CD4-positive, alpha-beta T cell treated with Interleukin-10 for 1 hour (primary cell): ENCODE measurements around the gene TSPAN10.

Experiments used
- DNase-seq: peaks from one replicate; pipeline ENCODE4 v3.0.0-alpha.2; 2020

TSPAN10 gene

DNA sequence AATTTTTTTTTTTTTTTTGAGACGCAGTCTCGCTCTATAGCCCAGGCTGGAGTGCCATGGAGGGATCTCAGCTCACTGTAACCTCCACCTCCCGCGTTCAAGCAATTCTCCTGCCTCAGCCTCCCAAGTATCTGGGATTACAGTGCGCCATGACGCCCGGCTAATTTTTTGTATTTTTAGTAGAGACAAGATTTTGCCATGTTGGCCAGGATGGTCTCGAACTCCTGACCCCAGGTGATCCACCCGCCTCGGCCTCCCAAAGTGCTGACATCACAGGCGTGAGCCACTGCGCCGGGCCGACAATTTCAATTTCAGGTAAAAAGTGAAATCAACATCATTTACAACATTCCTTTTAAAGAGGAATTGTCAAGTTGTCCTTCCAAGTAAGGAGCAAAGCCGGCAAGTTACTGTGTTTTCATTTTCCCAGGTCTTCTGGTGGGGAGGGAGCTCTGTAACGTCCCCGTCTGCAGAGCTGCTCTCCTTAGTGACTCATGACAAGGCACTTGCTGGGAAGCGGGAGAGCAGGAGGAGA is 957 bp upstream of the TSPAN10 start:
- DNase-seq, result no peak

DNA sequence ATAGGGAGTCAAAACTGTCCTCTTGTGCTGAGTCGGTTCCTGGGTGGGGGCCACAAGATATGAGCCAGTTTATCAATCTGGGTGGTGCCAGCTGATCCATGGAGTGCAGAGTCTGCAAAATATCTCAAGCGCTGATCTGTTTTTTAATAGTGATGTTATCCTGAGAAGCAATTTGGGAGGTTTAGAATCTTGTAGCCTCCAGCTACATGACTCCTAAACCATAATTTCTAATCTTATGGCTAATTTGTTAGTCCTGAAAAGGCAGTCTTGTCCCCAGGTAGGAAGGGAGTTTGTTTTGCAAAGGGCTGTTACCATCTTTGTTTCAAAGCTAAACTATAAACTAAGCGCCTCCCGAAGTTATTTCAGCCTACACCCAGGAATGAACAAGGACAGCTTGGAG is 1.7 kb downstream of the TSPAN10 start:
- no peak for DNase-seq

DNA sequence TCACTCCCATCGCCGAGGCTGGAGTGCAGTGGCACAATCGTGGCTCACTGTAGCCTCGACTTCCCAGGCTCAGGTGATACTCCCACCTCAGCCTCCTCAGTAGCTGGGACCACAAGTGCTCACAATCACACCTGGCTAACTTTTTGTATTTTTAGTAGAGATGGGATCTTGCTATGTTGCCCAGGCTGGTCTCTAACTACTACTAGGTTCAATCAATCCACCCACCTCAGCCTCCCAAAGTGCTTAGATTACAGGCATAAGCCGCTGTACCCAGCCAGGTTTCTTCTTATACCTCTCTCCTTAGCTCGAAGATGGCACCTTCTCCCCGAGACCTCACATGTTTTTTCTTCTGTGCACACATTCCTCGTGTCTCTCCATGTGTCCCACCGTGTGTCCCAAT is 3.0 kb downstream of the TSPAN10 start:
- DNase-seq, result no peak

DNA sequence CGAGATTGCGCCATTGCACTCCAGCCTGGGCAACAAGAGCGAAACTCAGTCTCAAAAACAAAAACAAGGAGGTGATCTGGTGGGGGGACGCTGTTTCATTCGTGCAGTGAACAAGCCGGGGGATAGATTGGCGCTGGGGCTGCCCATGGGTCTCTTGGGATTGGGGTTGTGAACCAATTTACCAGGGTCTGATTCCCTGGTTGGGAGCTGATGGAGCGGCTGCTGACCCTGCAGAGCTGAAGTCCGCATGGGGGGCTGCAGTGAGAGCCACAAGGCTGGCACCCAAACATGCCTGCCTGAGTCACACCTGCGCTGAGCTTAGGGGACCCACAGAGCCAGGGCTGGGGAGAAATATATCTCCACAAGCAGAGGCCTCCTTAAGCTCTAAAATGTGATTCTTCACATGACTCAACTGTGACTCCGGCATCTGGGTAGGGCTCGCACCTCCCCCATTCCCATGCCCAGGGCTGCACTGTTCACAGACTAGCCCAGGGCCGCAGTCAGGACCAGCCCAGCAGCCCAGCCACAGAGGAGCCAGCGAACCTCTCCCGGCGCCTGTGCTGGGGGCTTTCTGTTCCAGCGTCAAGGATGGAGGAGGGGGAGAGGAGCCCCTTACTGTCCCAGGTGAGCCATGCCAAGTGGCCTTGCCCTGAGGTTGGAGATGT is 5.0 kb downstream of the TSPAN10 start:
- DNase-seq, result no peak

DNA sequence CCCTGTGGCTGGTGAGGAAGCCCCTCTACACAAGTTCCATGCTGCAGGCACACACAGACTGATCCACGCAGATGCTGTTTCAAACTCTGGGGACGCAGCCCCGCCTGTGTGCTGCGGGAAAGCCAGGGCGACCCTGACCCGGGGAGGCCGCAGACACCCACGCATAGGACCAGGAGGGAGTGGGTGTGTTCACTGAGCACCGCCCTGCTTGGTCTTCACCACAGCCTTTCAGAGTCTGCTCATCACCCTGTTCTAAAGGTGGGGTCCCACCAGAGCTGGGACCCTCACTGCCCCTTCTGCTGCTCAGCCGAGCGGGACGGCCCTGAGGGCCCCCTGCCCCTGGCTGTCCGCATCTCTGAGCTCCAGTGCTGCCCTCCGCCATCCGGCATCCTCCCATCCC is 7.5 kb downstream of the TSPAN10 start:
- no peak for DNase-seq

DNA sequence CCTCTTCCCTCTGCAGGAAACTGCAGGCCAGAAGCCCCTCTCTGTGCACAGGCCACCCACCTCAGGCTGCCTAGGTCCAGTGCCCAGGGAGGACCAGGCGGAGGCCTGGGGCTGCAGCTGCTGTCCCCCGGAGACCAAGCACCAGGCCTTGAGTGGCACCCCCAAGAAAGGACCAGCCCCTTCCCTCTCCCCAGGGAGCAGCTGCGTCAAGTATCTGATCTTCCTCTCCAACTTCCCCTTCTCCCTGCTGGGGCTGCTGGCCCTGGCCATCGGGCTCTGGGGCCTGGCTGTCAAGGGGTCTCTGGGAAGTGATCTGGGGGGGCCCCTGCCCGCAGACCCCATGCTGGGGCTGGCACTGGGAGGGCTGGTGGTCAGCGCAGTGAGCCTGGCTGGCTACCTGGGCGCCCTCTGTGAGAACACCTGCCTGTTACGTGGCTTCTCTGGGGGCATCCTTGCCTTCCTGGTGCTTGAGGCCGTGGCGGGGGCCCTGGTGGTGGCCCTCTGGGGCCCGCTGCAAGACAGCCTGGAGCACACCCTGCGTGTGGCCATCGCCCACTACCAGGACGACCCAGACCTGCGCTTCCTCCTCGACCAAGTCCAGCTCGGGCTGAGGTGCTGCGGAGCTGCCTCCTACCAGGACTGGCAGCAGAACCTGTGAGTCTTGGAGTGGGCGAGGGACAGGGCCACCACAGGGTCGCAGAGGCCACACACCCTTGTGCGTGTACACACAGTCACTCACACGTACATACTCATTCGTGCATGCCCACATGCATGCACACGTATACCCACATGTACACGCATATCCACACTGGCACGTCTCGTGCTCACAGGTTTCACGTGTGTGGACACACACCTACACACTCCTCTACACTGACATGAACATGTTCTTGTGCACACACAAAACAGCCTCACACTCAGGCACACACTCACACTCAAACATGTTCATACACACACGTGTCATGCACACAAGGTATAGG is 8.3 kb downstream of the TSPAN10 start:
- DNase-seq, result no peak

DNA sequence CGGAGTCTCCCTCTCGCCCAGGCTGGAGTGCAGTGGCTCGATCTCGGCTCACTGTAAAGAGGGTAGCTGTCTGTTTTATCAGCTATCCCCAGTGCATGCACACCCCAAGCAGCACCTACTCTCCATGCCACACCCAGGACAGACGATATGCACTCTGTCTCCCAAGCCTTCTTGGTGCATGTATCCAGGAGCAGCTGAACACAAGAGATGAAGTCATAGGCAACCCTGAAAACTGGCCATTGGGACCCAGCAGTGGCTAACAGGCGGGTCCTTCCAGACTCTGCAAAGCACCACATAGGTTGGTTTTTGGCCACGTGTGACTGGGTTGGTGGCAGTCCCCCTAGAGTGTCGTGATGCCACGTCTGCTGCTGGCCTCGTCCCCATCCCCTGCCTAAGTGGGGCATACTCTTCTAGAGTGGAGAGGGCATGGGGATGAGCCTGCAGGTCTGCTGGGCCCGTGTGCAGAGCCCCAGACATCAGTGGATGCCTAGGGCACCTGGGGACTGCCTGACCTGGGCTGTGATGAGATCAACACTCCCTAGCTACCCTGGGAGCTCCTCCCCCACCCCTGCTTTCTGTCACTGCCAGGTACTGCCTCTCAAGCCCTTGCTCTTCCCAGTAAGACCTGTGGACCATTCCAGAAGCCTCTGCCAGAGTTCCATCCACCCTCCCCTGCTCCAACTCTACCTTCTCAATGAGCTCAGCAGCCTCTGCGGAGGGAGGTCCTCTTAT is 10.0 kb downstream of the TSPAN10 start:
- DNase-seq, result no peak

DNA sequence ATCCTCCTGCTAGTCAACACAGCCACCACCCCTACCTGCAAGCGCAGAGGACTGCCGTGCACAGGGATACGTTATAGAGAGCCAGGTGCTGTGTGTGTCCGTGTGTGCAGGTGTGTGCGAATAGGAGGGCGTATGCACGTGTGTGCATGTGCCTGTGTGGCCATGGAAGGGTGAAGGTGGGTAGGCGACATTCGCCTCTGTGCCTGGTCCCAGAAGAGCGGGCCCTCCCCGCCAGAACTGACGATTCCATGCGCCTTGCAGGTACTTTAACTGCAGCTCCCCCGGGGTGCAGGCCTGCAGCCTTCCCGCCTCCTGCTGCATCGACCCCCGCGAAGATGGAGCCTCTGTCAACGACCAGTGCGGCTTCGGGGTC is 10.6 kb downstream of the TSPAN10 start:
- DNase-seq, result no peak

DNA sequence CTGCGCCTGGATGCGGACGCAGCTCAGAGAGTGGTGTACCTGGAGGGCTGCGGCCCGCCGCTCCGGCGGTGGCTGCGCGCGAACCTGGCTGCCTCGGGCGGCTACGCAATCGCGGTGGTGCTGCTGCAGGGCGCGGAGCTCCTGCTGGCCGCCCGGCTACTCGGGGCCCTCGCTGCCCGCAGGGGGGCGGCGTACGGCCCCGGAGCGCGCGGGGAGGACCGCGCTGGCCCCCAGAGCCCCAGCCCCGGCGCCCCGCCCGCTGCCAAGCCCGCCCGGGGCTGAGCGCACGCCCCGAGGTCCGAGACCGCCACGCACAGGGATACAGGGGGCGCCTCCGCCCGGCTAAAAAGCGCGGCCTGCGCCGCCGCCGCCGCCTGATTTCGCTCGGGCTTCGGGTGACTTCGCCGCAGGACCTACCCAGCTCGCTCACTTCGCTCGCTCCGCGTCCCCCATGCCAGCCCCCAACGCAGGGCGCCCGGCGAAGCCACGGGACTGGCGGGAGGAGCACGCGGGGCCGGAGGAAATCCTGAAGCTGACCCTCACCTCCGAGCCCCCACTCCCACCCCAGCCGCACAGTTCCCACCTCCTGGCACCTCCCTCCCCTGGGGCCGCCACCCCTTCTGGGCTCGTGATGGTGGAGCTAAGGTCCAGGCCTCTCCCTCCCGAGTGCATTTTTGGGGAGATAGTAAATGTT is 11.2 kb downstream of the TSPAN10 start:
- no peak for DNase-seq

DNA sequence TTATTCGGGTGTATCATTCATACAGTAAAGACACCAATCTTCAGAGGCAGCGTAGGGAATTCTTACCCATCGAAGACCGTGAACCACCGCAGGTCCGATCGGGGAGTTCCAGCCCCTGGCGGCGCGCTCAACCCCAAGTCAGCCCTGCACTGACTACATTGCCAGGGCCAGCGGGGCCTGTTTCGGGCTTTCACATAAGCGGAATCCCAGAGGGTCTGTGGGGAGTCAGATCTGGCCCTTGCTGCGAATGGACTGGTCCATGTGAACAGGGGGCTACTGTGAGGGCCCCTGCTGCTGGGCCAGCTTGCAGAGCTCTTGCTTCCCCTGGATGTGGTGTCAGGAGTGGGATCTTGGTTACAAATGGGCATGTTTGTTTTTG is 11.7 kb downstream of the TSPAN10 start:
- no peak for DNase-seq

DNA sequence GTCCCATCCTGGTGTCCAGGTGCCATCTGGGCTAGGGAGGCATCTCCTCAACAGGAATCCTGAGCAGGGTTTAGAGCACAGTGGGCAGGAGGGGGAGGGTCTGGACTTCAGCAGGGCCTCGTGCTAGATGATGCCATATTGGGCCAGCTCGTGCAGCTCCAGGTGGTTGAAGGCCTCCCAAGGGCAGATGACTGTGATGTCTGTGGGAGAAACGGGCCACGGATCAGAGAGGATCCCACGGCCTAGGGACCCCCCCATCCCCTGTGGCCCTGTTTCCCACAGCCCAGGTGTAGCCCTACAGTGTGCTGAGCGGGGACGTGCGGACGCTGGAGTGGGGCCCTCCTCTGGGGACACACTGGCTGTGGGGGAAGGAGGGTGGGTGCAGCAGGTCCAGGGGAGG is 14.0 kb downstream of the TSPAN10 start:
- no peak for DNase-seq

DNA sequence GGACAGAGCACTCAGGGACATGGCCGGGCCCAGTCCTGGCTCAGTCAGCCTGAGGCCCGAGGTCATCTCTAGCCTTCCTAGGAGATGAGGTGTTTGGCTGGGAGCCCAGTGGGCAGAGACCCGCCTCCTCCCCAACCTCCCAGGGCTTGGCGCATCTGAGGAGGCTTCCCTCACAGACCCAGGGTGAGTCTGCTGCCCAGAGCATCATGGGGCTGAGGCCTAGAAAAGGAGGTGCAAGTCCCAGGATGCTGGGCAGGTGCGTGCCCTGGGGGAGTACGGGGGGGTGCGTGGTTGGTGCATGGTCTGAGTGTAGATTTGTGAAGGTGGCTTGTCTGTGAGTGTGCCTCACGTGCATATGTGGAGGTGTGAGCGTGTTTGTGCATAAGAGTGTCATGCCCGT is 14.7 kb downstream of the TSPAN10 start:
- DNase-seq, result no peak

DNA sequence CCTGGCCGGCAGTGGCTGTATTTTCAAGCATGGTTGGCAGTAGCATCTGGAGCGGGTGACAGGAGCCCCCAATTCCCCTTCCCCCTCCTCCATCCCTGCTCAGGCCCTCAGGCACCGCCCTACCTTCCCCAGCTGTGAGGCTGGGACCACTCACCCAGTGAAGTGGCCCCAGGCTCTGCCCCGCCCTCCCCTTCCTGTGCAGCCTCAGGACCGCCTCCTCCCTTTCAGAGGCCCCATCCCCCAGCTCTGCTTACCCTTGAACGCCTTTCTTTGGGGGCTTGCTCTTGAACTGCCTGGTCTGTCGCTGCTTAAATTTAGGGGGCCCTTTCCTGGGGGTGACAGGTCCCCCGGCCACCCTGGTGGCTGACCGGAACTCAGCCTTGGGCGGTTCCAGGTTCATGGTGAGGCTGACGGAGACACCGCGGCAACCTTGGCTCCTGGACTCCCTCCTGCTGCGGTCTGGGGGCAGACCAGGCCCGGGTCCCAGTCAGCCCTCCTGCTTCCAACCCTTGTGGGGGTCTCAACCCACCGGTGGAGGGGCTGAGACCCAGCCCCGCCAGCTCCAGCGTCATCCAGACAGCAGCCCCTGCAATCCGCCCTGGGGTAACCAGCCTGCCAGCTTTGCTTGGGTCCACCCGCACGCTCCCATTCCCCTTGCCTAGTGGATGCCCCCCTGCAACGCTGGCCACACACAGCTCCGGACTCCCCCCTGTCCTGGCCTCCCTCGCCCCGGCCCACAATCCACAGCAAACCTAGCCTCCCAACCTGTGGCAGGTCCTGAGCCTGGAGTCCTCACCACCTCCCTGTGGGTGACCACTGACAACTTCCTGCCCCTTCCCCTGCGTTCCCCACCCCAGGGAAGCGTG is 16.1 kb downstream of the TSPAN10 start:
- DNase-seq, result no peak

DNA sequence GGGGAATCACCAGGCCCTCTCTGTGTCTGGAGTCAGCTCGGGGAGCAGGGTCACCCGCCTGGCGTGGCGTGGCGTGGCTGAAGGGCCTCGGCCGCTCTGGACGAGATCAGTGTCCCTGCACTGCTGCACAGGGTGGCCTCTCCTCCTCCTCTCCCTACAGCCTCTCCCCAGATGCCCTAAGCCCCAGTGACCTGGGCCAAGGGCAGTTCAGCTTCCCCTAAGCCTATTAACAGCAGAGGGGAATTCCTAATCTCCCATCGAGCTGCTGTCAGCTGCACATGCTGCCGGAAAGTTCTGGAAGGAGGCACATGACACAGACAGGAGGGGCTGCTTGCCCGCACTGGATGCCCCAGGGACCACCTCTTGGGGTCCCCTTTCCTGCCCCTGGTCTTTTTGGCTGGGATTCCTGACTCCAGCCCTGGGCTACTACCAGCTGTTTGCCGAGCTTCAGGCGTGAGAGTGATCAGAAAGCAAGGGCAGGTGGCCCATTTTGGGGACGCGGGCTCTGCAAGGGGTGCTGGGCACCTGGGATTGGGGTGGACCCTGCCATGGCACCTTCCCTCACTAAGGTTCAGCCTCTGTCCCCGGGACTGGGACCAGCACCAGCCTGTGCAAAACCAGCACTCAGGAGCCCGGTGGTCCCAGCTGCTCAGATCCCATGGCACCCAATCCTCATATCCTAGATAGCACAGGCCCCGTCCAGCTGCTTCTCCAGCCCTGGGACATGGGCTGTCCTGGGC is 18.6 kb downstream of the TSPAN10 start:
- DNase-seq, result no peak

DNA sequence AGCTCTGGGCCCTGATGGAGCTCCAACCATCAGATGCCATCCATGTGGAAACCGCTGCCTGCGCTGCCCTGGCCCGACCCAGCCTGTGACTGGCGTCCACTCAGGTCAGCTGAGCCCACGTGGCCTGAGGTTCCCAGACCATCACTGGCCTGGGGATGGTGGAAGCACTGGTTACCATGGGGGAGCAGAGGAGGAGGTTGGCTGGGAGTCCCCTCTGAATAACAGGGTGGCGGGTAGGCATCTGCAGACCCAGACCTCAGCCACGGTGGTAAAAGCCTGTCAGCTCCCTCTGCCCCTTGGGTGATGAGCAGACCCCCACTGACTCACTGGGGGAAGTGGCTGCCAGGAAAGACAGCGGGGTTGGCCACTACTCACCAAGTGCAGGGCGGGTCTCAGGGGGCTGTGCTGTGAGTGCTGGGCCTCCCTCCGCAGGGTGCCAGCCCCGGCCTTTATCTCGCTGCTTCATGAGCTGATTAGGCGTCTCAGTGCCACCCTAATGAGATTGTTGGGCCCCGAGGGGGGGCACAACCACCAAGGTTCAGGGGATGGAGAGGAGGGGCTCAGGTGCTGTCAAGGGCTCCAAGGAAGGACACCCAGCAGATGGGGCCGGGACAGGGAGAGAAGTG is 19.2 kb downstream of the TSPAN10 start, which contains the start of gene PDE6G:
Gene PDE6G (minus strand): TSS at position 425 of the 626 bp plus-strand sequence. CDS start 3,237 bp downstream, outside the sequence.
- no peak for DNase-seq

DNA sequence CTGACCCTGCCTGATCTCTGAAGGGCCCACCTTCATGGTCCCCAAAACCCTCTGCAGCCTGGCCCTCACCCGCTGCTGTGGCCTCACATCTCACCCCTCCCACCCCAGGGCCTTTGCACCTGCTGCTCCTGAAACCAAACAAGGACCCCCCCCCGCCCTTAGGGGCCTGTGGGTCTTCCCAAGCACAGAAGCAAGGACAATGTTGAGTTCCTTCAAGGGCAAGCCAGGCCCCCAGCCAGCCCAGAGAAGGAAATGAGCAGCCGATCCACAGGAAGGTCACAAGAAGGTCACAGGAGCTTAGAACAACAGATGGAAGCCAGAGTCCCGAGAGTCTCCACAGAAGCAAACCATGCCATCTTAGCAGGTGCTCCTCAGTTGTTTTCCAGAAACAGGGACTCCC is 19.8 kb downstream of the TSPAN10 start:
- no peak for DNase-seq

DNA sequence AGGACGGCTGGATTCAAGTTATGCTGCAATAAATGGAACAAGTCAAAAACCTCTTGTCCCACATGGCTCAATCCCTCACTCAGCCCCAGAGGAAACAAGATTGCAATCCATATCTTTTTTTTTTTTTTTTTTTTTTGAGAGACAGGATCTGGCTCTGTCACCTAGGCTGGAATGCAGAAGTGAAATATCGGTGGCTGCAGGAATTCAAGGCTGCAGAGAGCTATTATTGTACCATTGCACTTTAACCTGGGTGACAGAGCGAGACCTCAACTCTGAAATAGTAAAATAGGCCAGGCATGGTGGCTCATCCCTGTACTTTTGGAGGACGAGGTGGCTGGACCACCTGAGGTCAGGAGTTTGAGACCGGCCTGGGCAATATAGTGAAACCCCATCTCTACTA is 22.0 kb downstream of the TSPAN10 start:
- no peak for DNase-seq

DNA sequence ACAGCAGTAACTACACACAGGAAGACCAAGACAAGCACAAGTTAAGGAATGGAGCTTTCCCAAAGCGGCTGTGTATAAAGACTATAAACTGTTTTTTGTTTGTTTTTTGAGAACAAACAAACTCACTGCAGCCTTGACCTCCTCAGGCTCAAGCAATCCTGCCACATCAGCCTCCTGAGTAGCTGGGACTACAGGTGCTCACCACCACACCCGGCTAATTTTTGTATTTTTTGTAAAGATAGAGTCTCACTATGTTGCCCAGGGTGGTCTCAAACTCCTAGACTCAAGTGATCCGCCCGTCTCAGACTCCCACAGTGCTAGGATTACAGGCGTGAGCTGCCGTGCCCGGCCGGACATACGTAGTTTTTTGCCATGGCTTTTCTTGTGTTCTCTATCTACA is 23.4 kb downstream of the TSPAN10 start:
- no peak for DNase-seq

DNA sequence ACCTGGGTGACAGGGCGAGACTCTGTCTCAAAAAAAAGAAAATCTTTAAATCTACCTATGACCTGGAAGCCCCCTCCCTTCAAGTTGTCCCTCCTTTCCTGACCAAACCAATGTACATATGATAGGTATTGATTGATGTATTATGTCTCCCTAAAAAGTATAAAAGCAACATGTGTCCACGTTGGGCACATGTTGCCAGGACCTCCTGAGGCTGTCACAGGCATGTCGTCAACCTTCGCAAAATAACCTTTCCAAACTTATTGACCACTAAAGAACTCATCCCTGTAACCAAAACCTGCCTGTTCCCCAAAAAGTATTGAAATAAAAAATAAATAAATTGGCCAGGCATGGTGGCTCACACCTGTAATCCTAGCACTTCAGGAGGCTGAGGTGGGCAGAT is 25.0 kb downstream of the TSPAN10 start:
- DNase-seq, result no peak

DNA sequence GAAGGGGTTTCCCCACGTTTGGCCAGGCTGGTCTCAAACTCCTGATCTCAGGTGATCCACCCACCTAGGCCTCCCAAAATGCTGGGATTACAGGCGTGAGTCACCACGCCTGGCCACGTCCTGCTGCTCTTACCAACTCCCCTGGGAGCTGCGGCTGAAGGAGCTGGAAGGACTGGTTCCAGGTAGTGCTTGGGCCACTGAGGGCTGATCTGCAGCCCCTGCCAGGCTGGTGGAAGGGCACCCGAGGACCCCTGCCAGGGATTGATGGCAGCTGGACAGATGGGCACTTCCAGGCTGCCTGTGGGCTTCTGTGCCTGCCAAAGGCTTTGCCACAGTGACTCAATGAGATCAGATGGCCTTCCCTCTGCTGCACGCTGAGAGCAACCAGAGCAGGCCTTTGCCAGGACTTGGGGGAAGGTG is 27.1 kb downstream of the TSPAN10 start:
- no peak for DNase-seq
